H1 (cell line): ENCODE results near the gene GABARAPL1. TPM values are rescaled to one million over a fixed set of nuclear protein-coding genes. Genes with fewer than 3 reads are reported as not detected.

ENCODE experiments used
- CHD7 ChIP-seq: fragments of 300-600 bp; sonication (generic); IDR thresholded peaks from 2 replicates; pipeline ENCODE4 v1.7.1; 2012; ENCODE audit warnings: low read length, moderate library complexity, mild to moderate bottlenecking, inconsistent platforms; ENCODE audit not compliant: insufficient replicate concordance
- EZH2 ChIP-seq: fragments of 200-600 bp; sonication (generic); IDR thresholded peaks from 2 replicates; pipeline ENCODE4 v1.7.1; 2012; ENCODE audit warnings: low read depth, mild to moderate bottlenecking, moderate library complexity, low read length, inconsistent platforms; ENCODE audit not compliant: severe bottlenecking
- HDAC2 ChIP-seq, 2 experiments: fragments of 300-600 bp in 1 of 2; sonication (generic) in 1 of 2; IDR thresholded peaks; 2 replicates each; pipeline ENCODE4 v1.6.1; 2011 to 2012; ENCODE audit warnings: low read depth in 2 of 2, low read length in 2 of 2, mild to moderate bottlenecking in 2 of 2, moderate library complexity in 2 of 2, borderline replicate concordance in 1 of 2, inconsistent platforms in 1 of 2
- NANOG ChIP-seq: IDR thresholded peaks from 2 replicates; pipeline ENCODE4 v1.6.1; 2011; ENCODE audit warnings: low read length, low read depth, mild to moderate bottlenecking, inconsistent platforms; ENCODE audit not compliant: insufficient read depth, poor library complexity, severe bottlenecking
- POU5F1 ChIP-seq: IDR thresholded peaks from 2 replicates; pipeline ENCODE4 v1.6.1; 2011; ENCODE audit warnings: low read depth, mild to moderate bottlenecking, low read length, moderate library complexity
- ZNF274 ChIP-seq: IDR thresholded peaks from 2 replicates; pipeline ENCODE4 v1.7.0; 2012; ENCODE audit warnings: low read length, borderline replicate concordance; ENCODE audit errors: extremely low read depth
- polyA plus RNA-seq, 7 experiments: library from polyadenylated mRNA; depleted of rRNA in 3 of 7; stranded (reverse) in 5 of 7; unstranded in 2 of 7; fragments of >200 nt in 5 of 7; fragments of 200-250 nt in 2 of 7; gene quantifications; 1 replicate in 5 of 7; 2 replicates in 1 of 7; 4 replicates in 1 of 7; pipeline versions ENCODE4 v1.2.1 to v1.2.3, GENCODE V29; 2011 to 2013; ENCODE audit warnings: missing spikeins in 2 of 7, mixed read lengths in 2 of 7
- total RNA-seq: library from RNA; stranded (reverse); fragmentation: NEBNext Ultra II Directional; extraction: Animal tissue kit (Norgen Biotek cat#: 25700); gene quantifications from 2 replicates; pipeline ENCODE4 v1.2.1, GENCODE V29; 2021

GABARAPL1 gene
- total and polyA plus RNA-seq, 2 of the 8 experiments (the other 6 are each of a cell fraction or from before 2014, with no cell fraction given), result 56.1 to 87.9 TPM

DNA sequence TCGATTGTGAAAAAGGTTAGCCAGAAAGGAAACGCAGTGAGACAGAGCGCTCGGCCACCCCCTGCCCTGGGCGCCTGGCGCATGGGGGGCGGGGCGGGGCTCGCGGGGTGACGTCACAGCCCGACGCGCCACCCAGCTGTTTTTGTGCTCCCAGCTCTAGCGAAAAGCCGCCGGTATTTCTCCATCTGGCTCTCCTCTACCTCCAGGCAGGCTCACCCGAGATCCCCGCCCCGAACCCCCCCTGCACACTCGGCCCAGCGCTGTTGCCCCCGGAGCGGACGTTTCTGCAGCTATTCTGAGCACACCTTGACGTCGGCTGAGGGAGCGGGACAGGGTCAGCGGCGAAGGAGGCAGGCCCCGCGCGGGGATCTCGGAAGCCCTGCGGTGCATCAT is at the start of gene GABARAPL1 (continued):
- no peak for TF ChIP-seq CHD7
- no peak for TF ChIP-seq NANOG
- TF ChIP-seq HDAC2 (IDR thresholded peaks at IDR 0.05; ENCODE audit: borderline replicate concordance in 1 of 2, low read depth in 2 of 2, low read length in 2 of 2), result 0 out of 4 replicates have a peak, but pooled peaks of 1 of the 2 experiments have one; percentile 59
- TF ChIP-seq EZH2, result no peak
- no peak for TF ChIP-seq POU5F1
- TF ChIP-seq ZNF274, result no peak
